Activated T-helper 1 cell treated with Interleukin-2 at 50 U/mL for 16 hours (primary cell): ENCODE results near the gene WHRN.

Experiments
- DNase-seq: peaks from one replicate; pipeline ENCODE4 v3.0.0-alpha.2; 2020; ENCODE audit warnings: low read depth

WHRN gene

DNA sequence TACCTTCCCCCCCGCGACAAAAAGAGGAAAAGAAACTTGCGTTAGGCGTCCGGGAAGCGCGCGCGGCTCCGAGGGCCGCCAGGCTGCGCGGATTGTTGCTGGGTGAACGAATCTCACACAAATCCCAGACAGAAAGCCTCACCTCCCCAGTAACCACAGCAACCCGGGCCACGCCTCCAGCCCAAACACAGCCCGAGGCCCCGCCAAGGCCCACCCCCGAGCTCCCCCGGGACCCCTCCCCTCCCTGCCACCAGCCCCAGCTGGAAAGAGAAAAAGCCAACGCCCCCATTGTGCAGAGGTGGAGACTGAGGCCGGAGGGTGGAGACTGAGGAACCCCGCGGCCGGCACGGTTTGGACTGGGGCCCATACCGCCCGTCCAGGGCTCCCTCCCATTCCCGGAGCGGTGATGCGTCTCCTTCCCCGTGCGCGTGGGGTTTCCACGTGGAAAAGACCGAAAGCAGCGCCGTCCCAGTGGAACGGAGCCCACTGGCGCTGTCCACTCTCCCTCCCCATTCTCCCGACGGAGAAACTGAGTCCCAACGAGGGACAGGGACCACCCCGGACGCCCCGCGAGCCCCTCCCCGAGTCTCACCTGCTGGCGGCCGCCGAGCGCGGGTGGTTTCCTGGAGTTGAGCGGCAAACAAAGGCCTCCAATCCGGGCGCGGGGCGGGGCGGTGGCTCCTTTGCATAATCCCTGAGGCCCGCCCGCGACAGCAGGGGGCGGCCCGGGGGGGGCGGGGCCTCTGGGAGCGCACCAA lies 107.2 kb downstream of the WHRN start:
- DNase-seq = peak; percentile 91

DNA sequence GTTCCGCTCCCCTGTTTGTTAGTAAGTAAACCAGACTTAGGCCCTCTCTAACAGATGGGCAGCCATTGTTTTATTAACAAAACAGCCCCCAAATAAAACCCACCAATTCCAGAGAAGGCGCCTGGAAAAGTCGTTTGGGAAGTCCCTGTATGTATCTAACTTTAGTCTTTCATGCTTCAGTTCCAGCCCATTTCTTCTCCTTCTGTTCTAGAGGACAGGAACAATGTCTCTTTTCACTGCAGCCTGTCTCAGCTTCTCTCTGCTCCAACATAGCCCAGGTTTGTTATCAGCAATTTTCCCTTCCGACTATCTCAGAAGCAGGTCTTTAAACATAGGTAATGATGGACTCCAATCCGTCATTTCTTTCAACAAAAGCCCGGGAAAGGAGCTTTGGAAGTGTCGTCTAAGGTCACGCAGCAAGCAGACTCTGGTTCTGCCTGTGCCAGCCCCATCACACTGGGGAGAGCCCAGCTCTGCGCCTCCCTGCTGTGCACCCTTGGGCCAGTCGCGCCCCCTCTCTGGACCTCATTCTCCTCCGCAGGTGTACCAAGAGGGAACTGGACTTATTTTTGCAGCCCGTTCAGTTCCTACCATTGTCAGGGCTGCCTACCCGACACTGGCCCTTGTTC lies 107.9 kb downstream of the WHRN start:
- DNase-seq = no peak

DNA sequence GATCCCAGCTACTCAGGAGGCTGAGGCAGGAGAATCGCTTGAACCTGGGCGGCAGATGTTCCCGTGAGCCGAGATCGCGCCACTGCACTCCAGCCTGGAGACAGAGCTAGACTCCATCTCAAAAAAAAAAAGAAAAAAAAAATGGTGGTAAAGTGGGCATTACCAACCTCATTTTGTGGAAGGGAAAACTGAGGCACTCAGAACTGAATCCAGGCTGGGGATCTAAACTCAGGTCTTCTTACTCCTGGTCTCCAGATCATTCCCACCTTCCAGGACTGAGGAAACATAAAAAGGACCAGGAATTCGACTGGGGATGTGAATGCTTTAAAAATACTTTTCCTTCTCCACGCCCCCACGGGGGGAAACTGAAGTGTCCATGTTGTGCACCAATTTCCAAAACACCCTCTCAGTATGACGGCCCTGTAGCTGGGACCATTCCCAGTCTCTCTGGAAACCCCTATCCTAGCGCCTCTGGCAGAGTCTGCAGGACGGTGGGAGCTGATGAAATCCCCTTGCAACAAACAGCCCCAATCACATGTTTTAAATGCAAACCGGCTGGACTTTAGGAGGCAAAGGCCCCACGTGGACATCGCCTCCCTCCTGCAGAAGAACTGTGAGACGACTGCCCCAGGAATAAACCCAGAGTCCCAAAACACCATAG lies 108.6 kb downstream of the WHRN start:
- no peak for DNase-seq

DNA sequence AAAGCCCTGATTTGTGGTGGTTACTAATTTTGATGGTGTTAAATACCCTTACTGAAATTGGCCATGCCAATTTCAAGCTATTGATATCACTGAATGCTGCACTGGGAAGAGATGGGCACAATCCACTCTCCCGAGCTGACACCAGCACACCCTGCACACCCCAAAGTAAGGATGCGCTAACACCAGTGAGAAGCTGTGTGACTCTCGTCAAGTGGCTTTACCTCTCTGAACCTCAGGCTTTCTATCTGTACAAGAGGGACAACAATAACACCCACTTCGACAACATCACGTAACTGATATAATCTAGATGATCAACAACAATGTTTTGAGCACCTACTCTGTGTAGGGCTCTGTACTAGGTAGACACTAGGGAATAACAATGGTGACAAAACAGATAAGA lies 109.5 kb downstream of the WHRN start:
- DNase-seq = no peak

DNA sequence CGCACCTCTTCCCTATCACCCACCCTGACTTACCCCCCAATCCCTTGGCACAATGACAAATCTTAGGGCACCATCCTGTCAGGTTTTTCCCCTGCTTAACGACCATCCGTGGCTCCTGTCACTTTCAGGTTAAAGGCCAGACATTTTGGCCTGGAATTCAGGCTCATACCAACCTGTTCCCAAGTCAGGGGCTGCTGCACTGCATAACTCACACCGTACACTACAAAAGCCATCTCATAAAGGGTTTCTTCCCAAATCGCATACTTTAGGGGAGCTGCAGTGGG lies 110.0 kb downstream of the WHRN start:
- DNase-seq = no peak

DNA sequence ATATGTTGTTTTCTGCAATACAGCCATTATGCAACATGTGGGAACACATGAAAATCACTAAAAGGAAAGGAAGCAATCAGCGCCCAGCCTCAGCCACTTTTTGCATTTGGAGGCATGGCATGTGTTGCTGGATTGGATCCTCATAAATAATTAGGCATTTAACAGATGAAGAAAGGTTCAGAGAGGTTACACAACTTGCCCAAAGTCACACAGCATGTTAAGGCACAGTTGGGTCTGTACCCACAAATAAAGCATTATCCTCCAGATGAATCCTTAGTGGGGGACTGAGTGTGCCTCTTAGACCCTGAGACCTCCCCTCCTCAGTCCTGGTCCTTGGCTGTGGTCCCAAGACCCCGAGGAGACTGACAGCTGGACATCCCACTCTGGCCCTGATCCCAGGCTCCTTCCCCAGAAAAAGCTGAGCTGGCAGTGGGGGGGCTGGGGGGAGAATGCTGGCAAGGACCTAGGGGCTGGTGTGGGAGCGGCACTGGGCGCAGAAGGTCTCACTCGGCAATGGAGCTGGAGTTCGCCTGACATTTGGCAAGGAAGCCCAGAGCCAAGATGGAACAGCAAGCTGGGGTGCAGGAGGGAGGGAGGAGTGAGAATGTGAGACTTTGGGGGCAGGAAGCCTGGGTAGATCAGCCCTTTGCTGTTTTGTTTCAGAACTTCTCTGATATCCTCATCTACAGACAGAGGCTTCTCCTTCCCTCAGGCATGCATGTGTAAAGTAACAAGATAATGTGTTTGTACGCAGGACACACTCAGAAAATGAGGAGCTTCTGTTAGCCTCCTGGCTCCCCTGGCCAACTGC lies 110.5 kb downstream of the WHRN start:
- DNase-seq = no peak

DNA sequence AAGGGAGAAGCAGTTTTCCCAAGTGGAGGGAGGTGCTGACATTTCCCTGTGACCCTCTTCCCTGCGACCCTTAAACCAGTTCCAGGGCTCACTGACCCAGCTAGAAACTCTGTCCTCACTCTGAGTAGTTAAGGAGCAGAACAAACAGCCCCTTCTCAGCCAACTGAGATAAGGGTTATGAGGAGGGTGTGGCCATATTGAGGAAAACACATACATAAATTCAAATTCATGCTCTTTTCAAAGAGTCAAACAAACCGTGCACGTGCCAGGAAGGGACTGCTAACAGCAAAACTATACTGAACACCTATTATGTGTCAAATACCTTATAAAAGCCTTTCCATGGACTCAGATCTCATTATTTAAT lies 112.5 kb downstream of the WHRN start:
- DNase-seq = no peak

DNA sequence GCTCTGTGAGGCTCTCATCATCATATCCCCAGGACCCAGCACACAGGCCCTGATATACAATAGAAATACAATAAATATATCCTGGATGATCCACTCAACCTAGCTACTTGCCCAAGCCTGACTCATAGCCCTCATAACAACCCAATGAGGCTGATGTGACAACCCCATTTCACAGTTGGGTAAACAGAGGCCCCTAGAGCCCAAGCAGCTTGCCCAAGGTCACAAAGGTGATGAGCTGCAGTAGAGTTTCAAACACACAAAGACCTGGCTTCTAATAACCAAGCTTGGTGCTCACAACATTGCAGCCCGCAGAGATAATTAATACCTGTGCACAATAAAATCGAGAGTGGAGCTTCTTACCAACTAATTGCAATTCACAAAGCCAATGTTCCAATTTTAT lies 114.3 kb downstream of the WHRN start:
- no peak for DNase-seq

DNA sequence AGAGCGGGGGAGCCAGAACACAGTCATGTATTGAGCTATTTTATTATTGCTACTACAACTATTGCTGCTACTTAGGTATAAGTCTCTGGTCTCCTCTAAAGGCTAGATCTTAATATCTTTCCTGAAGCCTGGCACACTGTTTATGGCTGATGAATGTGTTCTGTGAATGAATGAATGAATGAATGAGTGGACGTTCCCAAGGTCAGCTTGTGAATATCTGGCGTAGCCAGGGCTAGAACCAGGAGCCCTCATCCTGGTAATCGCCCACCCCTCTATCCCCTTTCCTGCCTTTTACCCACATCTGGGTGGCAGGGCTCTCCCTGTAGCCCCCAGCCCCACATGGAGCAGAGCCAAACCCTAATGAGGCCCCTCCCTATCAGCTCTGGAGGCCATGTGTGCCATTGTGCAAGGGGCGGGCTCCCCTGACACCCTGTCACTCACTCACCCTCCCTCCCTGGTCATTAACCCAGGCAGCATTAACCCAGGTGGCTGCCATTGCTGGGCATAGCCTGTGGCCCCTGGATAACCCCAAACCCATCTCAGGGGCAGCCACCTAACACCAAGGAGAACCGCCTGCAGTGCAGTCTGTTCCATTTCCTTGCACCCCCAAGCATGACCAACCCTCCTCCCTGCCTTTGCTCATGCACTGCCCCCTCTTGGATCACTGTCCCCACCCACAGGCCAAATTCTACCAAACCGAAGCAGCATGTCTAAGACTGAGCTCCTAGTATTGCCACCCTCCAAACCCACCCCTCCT lies 115.5 kb downstream of the WHRN start:
- DNase-seq = no peak

DNA sequence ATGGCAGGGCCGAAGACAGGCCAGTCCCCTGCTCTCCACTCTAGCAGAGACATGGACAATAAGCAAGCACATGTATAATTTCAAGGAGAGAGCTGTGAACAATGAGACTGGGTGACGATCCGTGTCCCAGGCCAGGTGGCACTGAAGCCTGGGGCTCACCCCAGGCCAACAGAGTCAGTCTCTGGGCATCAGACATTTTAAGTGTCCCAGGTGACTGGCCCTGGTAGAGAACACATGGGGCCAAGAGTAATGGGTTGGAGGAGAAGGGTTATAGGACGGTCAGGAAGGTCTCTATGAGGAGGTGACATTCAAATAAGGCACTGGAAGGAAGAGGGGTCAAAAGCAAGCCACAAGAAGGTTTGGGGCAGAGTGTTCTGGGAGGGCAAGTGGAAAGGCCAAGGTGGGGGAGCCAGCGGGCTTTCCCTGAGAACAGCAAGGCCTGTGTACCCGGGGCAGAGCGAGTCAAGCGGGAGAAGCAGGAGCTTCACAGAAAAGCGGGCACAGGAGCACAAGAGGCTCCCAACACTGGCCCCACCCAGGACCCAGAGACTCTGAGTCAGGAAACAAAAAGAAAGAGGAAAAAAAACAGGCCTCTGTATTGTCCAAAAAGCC lies 116.4 kb downstream of the WHRN start:
- no peak for DNase-seq

DNA sequence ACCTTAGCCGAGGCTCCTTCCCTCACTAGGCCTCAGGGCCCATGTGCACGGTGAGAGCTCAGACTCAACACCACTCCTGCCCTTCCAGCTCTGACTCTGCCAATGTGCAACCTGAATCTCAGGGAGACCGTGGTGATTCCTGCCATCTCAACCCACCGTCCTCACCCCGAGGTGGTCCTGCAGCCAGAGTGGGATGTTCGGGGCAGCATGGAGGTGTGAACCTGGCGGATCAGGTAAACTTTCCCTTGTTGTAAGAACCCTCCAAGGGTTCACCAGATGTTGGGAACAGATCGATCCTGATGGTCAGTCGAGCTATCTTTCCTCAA lies 117.0 kb downstream of the WHRN start:
- DNase-seq = no peak

DNA sequence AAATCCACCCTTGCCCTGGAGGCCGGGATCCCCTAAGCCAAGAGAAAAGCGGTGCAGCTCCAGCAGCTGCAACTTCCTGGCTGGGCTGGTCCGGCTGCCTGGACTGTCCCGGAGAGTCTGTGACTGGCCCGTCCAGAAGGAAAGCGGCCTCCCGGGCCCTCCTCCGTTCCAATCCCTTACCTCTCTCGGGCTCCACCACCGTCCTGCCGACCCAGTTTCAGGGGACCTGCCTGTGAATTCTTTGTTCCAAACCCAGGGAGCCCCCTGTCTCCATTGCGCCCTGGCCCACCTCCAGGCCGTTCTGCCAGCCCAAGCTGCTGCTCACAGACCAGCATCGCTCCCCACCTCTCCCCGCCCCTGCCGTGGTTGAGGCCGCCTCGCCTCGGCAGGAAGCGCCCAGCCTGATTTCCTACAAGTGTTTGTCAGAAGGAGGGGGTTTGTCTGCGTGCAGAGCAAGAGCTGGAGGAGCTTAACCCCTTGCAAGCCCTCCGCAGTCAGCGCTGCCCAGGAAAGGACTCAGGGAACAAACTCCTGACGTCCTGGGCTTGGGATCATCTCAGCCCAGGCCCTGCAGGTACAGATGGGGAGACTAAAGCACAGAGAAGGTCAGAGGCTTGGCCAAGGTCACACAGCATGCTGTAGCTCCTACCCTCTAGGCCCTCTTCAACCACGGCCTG lies 117.5 kb downstream of the WHRN start, which contains the start of gene AKNA:
Gene AKNA, minus strand, starts transcription at position 303 of the 677 bp plus-strand sequence. CDS start 6,649 bp downstream, outside the sequence.
- peak; percentile 78 for DNase-seq

DNA sequence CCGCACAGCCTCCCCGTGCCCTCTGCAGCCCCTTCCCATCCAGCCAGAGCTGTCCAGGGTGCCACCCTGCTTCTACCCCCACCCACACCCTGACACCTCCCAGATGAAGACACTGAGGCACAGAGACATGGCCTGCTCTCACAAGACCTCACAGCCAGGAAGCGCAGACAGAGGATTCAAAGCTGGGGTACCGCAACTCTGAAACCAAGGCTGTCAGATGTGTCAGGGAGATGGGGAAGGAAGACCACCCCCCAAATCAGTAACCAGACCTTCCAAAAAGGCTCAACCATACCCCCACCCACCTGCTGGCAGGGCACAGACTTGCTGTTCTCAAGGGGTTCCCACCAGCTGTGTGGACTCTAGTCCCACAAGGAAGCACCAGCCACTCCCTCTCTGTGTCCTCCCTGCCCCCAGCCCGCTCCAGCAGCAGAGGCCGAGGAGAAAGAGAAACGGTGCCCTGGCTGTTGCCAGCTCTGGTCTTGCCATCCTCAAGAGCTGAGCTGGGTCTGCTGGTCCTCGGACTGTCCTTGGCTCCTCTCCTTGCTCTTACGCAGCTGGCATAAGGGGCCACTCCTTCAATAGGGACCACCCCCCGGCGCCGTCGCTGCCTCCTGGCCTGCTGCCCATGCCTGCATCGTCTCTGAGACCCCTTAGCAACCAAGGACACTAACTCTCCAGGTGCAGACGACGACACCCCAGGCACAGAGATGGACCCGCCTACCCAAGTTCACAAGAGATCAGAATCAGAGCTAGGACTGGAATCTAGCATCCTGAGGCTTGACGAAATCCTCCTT lies 118.2 kb downstream of the WHRN start:
- DNase-seq = no peak

DNA sequence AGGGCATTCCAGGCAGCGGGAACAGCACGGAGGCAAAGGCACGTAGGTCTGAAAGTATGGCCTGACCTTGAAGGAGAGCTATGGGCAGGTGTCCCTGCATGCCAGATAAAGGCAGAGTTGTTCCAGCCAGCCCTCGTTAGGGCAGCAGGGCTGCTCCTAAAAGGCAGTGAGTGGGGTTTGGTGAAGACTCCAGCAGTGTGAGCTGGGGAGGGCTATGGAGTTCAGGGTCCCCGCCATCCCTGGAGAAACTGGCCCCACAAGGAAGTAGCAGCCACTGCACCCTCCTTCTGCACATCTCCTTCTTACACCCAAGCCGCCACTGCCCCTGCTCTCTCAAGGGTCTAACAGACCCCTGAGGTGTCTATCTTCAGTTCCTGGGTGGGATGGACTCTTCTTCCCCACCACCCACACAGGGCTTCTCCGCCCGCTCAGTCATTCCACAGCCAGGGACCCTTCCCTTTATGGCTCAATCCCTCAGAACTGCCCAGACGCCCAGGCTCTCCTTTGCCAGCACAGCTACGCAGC lies 118.8 kb downstream of the WHRN start:
- no peak for DNase-seq

DNA sequence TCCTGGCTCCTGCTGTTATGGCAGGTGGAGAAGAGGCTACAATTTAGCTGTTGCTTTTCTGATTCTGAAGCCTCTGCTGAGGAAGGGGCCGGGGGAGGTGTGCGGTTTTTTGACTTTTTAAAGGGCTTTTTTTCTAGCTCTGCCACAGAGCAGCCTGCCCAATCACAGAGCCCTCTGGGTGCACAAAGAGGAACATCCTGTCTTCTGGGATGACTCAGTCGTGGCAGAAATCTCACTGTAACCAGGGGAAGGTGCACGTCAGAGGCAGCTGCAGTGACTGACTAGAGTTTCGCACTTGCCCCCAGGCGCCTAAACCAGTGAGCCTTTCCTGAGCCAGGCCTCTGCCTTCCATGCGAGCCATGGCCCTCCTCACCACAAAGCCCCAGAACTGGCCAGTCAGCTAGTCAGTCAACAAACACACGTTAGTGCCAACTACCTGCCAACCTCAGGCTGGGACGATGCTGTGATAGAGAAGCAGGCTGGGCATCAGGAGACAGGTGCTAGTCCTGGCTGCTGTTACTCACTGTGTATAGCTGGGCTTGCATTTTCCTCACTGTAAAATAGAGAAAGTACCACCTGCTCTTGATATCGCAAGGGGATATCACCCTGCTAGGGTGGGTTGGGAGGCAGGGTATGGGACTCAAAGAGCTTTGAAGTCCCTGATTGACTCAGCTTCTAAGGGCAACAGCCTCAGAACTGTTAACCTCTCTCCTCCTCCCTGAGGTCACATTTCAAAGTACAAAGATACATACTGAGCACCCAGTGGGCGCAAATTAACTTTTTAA lies 119.7 kb downstream of the WHRN start:
- DNase-seq = peak; percentile 81

DNA sequence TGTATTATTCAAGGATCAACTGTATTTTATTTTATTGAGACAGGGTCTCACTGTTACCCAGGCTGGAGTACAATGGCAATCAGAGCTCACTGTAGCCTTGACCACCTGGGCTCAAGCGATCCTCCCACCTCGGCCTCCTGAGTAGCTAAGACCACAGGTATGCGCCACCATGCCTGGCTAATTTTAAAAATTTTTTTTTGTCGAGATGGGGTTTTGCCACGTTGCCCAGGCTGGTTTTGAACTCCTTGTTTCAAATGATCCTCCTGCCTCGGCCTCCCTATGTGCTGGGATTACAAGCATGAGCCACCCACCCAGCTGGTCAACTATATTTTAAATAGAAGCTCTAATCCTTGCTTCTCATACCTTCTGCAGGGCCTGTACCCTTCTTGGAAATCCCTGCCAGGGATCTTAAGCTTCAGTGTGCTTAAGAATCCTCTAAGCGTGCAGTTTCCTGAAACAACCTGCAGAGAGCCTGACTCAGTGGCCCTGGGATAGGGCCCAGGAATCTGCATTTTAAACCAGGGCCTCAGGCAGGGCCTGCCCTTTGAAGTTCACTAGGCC lies 120.4 kb downstream of the WHRN start:
- no peak for DNase-seq

DNA sequence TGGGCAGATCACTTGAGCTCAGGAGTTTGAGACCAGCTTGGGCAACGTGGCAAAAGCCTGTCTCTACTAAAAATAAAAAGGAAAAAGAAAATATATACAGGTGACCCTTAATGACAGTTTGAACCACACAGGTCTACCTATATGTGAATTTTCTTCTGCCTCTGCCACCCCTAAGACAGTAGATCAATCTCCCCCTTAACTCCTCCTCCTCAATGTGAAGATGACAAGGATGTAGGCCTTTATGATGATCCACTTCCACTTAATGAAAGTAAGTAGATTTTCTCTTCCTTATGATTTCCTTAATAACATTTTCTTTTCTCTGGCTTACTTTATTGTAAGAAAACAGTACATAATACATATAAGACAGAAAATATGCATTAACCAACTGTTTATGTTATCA lies 120.9 kb downstream of the WHRN start:
- no peak for DNase-seq

DNA sequence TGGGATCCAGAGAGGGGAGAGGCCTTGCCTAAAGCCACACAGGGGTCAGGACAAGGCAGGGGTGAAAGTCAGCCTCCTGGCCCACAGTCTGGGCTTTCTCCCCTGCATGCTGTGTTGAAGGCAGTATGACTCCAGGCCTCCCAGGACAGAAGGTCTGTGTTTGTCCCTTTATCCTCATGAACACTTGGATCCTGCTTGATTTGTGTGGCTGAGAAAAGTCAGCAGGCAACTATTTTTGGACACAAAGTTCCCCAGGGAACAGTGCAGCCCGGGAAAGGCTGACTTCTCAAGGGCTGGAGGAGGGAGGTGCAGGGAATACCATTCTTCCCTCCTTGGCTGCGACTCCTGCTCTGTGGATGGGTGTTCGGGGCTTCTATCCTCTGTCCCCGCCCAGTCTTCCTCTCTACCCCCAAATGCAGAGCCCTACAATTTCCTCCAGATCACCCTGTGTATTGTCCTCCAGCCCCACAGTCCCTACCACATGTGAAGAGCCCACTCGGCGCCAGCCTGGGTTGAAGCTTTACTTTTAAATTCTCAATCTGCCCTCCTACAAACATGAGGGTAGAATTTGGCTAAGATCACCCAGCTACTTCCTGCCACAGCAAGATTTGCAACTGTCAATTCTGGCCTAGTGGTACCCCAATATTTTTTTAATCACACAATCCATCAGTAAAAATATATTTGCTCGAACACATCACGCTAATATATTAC lies 121.6 kb downstream of the WHRN start:
- no peak for DNase-seq
